Activated CD4-positive, alpha-beta T cell treated with anti-CD3 and anti-CD28 coated beads for 4 hours (primary cell): Measurements from ENCODE around the gene HERC2.
"Not testable (repeated sequence)": the region's sequence is repeated elsewhere in the genome, so short reads cannot be mapped to it uniquely, and the experiment has no call there.

Experiments used
- DNase-seq, 2 donors: peaks; one replicate each; pipeline ENCODE4 v3.0.0-alpha.2; 2020

The HERC2 gene

DNA sequence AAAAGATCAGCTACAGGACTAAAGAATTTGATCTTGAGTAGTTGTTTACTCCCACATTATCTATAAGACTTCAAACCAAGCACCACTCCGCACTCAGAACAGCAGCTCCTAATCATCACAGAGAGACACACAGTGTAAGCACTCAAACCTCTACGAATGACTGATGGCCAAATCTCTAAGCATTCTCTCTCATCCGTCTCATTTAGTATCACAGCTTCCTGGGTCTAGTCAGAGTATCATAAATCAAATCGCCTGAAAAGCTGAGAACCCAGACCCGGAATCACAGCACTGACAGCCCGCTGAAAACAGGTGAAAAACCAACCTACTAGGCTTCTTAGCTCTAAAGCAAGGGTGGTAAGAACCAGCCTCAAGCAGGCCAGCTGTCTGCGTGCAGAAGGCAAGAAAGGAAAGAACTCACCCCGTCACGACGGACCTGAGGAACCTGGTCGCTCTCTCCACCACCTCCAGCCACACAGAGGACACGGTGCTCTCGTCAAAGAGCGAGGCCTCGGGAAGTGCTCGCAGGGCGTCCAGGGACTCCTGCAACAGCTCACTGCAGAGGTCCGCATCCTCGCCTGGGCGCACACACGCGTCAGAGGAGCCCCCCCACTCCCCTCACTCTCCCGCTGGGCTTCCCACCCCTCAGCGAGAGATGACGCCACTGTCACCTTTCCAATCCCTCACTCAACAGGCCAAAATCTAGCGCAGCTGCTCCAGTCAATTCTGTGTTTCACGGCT lies 47.9 kb downstream of the HERC2 start:
- no peak for DNase-seq

DNA sequence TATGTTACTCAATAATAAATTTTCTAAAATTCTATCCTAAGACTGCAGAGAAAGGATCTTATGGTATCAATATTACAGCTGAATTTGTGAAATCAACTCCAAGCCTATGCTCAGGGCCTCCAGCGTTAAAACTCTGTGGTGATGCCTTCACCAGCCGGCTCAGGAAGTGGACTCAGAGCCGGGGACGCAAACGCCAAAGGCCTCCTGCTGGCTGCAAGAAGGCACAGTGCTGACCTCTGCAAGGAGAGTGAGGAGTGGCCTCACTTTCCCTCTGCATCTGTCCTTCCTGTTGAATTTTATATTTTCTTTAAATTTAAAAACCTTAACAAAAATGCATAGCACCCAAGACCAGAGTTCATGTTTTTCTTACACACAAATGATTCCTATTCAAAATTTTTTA lies 48.5 kb downstream of the HERC2 start:
- DNase-seq = no peak

DNA sequence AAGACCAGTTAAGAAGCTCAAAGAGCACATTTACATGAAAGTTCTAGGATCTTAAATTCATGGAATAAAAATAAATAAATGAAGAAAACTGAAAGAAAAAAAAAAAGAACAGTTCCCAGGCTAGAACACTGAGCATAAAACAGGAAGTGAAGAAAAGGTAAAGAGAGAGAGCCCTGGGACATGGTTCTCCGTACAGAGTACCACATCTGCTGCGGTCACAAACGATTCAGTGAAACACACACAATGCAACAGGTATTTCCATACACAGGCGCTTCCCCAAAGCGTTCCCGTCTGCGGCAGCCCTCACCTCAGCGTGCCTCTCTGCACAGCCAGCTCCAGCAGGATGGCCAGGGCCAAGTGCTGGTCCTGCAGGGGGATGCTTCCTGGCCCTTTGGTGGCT lies 49.4 kb downstream of the HERC2 start:
- no peak for DNase-seq

DNA sequence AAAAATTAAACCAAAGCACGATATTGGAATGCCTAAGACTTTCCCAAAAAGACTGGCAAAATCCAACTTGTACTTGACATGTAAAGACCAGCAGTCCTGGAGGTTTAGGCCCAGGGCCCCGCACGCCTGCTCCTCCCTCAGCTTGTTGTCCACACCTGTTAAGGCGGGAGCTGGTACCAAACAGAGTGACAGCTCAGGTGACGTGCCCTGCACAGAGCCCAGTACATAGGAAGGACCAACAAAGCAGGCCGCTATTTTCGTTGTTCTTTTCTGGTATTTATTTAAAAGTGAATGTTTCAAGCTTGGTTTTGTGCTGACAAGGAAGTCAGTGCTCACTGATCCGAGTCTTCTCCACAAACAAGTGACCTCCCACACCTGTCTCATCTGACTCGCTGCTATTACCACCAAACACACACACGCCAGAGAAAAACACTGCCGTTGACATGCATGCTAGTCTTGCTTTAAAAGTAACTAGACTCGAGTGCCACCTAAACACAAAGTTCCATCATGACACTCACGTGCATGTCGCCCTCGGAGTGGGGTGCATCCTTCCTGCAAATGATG lies 50.2 kb downstream of the HERC2 start:
- no peak for DNase-seq

DNA sequence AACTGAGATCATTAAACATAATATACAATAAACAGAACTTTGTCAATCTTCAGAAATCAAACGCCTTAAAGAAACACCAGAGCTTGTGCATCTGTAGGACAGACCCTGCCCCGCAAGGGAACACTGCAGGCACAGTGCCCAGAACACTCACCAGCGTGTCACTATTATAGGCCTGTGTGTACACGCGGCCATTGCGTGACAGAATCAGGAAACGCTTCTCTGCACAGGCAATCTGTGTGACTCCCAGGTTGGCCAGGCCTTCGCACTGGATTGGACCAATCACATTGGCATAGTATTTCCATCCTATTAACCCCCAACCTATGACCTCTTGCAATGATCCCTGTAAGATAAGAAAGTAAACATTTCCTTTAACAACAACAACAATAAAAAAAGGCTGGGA lies 52.9 kb downstream of the HERC2 start:
- no peak for DNase-seq

DNA sequence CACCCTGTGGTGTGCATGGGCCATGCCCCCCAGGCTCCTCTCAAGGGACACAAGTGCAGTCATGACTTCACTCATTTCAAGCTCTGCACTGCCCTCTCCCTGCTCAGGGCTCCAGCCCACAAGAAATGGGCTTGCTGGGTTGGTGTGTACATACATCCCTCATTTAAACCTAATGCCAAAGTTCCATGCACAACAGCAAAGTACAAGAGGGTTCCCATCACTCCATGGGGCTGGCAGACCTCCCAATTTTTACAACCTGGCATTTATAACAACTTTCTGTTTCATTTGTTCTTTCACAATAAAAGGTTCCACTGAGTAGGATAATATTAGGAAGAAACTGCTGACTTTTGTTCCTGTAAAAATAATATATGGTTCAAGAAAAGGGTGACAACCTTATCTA lies 54.3 kb downstream of the HERC2 start:
- no peak for DNase-seq

DNA sequence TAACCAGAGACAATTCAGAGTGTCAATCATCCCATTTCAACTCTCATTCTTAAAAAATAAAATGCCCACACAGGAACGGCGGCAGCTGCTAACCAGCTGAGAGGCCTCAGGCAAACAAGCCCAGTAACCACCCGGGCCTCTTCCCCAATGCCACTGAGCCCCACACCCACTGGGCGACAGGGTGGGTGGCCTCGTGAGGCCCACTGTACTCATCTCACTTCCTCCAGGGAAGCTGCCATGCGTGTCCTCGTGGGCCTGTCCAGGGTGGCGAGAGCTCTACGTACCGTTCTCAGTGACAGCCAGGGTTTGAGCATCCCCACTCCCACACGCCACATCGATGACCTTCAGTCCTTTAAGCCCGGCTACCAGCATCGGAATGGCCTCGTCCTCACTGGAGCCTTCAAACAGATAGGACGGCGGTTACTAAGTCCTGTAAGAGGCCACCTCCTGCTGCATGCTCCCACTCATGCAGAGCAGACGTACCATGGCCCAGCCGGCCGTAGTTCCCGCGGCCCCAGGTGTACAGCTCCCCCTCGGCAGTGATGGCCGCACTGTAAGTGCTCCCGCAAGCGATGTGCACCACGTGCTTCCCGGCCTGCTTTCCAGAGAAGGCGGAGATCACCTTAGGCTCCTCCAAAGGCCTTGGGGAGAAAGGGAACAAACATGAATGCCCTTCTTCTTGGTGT lies 56.5 kb downstream of the HERC2 start:
- no peak for DNase-seq

DNA sequence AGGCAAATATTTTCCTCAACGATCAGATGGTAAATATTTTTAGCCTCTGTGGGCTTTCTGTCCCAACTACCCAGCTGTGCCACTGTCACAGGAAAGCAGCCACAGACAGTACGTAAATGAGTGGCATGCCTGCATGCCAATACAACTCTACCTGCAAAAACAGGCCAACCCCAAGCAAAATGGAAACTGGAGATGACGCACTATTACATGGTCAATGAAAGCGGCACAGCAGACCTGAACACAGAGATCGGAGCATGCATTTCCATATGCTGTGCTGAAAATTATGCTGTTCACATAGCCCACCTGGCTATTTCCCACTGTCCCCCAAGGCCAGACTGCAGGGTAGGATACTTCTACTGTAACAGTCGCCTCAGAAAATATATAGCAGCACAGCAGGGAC lies 57.8 kb downstream of the HERC2 start:
- DNase-seq = no peak

DNA sequence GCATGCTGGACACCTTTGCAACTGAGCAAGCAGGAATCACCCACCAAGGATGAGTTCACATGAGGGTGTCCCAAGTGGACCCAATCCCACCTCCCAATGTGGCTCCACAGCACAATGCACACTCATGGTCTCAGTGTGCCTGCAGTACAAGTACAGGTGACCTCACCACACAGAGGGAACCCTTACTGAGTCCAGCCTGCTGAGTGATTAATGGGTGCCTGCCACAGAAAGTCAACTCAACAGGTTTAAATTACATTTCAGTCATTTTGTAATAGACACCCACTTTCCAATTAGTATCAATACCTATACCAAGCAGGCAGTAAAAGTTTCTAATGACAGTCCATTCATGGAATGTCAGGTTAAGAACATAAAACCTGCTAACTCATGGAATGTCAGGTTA lies 59.5 kb downstream of the HERC2 start:
- DNase-seq = no peak

DNA sequence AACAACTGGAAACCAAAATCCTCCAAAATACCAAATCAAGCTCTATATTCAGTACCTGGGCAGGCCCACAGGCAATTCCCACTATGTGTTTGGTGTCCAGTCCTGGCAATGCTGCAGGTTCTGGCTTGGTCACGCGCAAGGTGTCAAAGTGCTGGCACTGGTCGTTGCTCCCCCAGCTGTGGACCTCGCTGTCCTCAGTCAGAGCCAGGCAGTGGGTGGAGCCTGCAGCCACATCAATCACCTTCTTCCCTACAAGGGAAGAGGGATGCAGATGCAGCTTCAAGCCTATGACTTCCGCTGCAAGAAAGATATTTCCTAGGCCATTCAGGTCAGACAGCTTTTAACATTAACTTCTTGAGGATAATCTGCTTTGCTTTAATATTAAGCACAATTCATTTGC lies 61.3 kb downstream of the HERC2 start:
- no peak for DNase-seq

DNA sequence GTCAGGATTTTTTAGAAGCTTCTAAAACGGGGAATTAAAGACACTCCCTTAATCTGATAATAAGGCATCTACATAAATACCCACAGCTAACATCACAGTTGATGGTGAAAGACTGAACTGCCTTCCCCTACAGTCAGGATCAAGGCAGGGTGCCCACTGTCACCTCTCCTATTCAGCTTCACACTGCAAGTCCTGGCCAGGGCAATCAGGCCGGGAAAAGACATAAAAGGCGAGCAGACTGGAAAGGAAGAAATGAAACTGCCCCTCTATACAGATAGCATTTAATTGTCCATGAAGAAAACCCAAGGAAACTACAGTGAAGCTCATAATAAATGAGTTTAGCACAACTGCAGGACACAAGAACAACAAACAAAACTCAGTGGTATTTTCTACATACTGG lies 61.7 kb downstream of the HERC2 start:
- no peak for DNase-seq

DNA sequence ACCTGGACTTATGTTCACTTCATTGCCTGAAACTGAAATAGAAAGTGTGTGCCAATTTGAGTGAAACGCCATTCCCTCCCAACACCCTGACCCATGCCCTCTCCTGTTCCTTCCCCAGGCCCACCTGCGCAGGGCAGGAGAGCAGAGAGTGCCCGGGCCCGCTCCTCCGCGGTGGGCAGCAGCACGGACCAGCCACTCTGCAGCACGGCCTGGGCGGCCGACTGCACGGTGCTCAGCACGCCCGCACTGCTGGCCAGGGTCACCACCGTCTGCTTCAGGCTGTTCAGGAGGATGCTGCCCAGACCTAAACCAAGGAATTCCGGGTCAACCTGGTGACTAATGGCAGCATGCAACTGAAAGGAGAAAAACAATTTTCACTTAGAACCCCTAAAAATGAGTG lies 66.0 kb downstream of the HERC2 start:
- no peak for DNase-seq

DNA sequence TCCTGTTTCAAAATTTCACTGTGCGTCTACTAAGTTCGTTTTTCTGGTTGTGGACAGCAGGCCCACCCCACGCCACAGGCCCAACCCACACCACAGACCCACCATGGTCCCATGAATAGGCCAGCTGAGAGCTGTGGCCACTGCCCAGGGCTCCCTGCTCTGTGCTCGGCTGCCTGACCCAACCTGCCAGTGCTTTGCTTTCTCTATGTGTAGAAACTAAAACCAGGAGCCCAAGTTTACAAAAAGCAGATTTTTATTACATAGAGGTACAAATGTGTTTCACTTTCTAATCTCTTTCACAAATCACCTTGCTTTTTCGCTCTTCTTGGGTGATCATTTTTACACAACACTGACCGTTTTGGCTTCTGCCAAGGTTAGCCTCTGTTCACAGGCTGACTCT lies 69.1 kb downstream of the HERC2 start:
- DNase-seq = no peak

DNA sequence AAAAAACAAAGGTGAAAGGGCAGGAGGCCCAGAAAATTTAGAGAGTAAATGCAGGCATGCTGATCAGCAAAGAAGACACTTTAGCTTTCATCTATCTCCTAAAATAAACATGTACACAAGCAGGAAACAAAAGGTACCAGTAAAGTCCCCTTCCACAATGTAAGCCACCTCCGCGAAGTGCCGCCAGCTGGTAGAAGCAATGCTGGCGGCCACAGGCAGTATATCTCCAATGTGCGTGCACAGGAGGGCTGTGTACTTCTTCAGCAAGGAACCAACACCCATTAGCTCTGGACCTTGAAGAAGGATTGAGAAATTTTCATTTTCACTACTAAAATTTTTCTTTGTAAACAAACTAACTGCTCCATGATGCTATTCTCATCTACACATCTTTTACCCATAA lies 75.4 kb downstream of the HERC2 start:
- no peak for DNase-seq

DNA sequence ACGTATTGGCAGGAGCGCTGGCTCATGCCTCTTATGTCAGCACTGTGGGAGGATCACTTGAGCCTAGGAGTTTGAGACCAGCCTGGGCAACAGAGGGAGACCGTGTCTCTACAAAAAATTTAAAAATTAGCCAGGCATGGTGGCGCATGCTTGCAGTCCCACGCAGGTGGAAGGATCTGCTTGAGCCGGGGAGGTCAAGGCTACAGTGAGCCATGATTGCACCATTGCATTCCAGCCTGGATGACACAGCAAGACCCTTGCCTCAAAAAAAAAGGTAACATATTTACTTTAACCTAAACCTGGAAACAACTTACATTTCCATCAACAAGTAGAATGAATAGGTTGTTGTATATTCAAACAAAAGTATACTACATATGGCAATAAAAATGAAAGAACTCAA lies 78.1 kb downstream of the HERC2 start:
- DNase-seq = no peak

DNA sequence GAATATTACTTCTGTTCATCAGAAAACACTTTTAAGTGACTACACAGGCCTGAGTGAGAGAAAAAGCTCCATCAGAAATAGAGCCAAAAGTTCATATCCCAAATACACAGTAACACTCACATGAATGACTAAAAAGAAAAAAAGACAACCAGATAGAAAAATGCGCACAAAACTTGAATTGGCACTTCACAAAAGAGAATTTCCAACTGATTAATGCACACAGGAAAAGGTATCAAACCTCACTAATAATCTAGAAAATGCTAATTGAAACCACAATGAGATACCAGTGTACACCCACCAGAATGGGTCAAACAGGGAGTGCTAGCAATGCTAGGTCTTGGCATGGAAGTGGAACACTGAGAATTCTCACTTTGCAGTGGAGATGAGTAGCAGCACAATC lies 78.6 kb downstream of the HERC2 start:
- no peak for DNase-seq

DNA sequence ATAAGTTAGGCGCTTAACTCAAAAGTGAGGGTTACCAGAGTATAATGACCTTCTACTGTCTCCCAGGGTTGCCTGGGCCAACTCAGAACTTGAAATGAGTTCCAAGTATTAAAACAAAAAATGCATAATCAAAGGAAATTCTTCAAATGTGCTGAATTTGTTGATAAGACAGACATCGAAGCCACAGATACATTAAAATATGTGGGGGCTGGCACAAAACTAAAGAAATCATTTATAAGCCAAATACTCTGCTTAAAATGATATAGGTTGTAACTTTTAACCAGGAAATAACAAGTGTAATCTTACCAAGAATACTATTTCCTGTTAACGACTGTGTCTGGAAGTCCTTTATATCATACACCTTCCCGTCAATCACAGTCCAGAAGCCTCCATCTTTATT lies 83.7 kb downstream of the HERC2 start:
- not testable (repeated sequence) for DNase-seq

DNA sequence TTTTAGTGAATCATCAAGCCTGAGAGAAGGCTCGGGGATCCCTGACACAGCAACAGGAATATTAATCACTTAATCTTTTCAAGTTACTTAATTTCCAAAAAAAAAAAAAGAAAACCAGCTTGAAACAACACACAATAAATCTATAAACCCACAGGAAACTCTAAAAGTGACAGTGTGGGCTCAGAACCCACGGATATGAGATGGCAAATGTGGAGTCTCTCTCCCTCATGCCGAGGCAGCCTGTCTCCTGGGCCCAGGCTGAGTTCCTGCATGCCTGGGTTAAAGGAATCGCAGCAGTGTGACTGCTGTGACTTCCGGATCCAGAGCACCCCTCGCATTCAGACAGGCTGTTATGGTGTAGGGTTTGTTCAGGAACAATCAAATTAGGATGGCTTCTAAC lies 90.2 kb downstream of the HERC2 start:
- DNase-seq = not testable (repeated sequence)

DNA sequence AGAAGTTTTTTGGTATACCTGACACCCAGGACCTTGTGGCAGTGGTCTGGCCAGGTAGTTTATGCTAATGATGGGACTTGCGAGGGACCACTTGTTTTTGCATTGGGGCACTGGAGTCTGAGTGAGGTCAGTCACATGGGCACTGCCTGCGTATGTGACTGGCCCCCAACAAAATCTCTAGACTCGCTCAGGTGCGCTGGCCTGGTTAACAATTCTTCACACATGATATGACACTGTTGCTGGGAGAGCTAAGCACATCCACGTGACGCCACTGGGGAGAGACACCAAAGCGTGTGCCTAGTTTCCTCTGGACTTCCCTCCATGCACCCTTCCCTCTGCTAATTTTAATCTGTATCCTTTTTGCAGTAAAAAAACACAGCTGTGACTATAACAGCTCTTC lies 90.6 kb downstream of the HERC2 start:
- DNase-seq = not testable (repeated sequence)

DNA sequence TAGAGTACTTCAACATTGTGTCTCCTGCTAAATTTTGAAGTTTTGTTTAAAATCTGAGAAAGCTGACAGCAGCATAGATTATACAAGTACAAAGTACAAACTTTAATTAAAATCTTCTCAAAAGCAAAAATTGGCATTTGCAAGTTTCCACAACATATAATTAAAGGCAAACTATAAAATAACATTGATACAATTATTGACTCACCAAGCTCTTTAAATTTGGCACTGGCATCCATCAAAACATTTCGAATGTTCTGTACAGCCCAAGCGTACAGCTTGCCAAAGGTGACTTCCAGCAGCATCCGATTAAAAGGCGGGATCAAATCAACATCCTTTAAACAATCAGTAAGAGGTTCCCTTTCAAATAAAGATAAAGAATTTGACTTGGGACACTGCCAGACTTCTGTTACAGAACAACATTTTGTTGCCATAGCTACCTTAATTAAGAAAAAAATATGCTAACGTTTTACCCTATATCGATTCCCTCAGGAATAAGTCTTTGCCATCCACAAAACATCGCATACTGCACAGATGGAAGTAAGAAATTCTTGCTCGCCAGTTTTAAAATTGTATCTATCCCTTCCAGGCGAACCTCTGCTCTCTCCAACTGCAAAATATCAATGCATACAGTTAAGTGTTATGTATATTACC lies 92.9 kb downstream of the HERC2 start:
- not testable (repeated sequence) for DNase-seq

DNA sequence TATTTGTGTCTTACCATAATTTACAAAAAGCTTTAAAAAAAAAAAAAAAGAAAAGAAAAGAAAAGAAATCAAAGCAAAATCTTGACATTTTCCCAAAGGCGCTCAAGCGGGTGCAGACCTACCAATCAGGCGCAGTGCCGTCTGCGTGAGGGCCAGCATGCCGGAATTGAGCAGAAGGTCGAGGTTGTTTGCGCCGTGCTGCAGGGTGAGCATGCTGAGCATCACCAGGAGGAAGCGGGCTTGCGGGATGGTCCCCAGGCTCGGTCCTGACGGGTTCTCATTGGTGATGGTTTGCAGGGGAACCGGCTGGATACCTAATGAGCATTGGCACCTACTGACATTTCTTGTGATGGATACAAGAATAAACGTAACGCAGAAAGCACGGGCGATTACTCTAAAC lies 93.9 kb downstream of the HERC2 start:
- no peak for DNase-seq

DNA sequence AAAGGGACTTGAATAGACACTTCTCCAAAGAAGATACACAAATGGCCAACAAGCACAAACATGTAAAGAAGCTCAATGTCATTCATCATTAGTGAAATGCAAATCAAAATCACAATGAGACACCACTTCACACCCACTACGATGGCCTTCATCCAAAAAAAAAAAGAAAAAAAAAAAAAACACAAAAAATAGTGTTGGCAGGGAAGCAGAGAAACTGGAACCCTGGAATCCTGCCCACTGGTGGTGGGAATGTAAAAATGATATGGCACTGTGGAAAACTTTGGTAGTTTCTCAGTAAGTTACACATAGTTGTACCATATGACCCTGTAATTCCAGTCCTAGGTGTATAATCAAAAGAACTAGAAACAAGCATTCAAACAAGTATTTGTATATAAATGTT lies 94.7 kb downstream of the HERC2 start:
- DNase-seq = not testable (repeated sequence)

DNA sequence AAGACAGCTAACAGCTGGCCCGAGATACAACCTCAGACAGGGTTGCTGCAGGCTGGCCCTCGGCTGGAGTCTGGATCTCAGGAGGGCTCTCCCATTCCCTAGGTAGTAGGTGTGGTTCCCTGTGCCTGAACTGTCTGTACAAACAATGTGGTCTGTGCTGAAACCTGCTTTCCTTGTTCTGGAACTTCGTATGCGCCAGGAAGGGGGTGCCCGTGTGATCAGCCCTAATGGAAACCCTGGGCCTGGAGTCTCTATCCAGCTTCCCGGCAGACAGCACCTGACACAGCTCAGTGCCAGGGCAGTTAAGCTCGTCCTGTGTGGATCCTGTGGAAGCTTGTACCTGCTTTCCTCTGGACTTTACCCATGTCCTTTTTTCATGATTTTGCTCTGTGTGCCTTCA lies 99.4 kb downstream of the HERC2 start:
- not testable (repeated sequence) for DNase-seq

DNA sequence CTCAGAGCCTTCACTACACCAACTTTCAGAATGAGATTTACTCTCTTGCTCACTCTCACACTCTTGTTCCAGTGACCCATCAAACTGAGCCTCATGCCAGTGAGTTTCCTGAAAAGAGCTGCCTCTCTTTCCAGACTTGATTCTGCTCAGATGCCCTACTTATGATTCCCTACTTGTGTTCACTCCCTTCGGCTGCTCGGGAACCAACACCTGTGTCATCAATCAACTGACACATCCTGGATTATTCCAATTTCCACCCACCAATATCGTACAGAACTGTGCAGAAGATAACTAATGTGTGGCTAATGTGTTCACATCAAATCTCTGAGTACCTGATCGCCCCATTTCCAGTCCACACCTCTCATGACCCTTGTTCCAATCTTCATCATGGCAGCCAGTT lies 100.3 kb downstream of the HERC2 start:
- not testable (repeated sequence) for DNase-seq
